Naive thymus-derived CD8-positive, alpha-beta T cell (primary cell): Measurements from ENCODE around the gene LIFR. TPM values are rescaled to one million over a fixed set of nuclear protein-coding genes. Genes with fewer than 3 reads are reported as not detected.
"Not testable (repeated sequence)": the region's sequence is repeated elsewhere in the genome, so short reads cannot be mapped to it uniquely, and the experiment has no call there.

ENCODE experiments used
- ATAC-seq, 2 donors: fragments of 150-1000 bp; cut with Tn5 transposase in 1 of 2; sonication (Bioruptor Pico), chemical (Tn5 transposase) in 1 of 2; 1 replicate in 1 of 2; 2 replicates in 1 of 2; pipeline ENCODE4 v1.10.0; 2021; ENCODE audit warnings: mild to moderate bottlenecking in 2 of 2, moderate library complexity in 2 of 2
- POLR2A ChIA-PET: fragments of 350-600 bp; sonication (Branson Sonifier 250); formaldehyde crosslinking; loops from one replicate; lab custom pipeline; 2021; ENCODE audit warnings: antibody characterized with exemption; lab: Charles Lee
- DNase-seq, 10 donors: peaks; one replicate each; pipeline versions ENCODE4 v3.0.0 to v3.0.0-alpha.2; 2020 to 2022
- H3K27ac Mint-ChIP-seq, 10 donors: one replicate each; pipeline ENCODE4 v1.8.0; 2020 to 2022; ENCODE audit warnings: mild to moderate bottlenecking in 10 of 10, mixed read lengths in 10 of 10, moderate library complexity in 4 of 10, inconsistent platforms in 1 of 10
- H3K27me3 Mint-ChIP-seq, 5 donors: one replicate each; pipeline ENCODE4 v1.8.0; 2021 to 2022; ENCODE audit warnings: mixed read lengths in 5 of 5
- H3K36me3 Mint-ChIP-seq, 3 donors: one replicate each; pipeline ENCODE4 v1.8.0; 2020 to 2022; ENCODE audit warnings: mixed read lengths in 3 of 3, mild to moderate bottlenecking in 2 of 3, inconsistent platforms in 1 of 3
- H3K4me1 Mint-ChIP-seq, 4 donors: one replicate each; pipeline ENCODE4 v1.8.0; 2021 to 2022; ENCODE audit warnings: mixed read lengths in 4 of 4
- H3K4me3 Mint-ChIP-seq, 10 donors: one replicate each; pipeline ENCODE4 v1.8.0; 2020 to 2022; ENCODE audit warnings: mild to moderate bottlenecking in 10 of 10, mixed read lengths in 10 of 10, moderate library complexity in 6 of 10, inconsistent platforms in 1 of 10
- H3K9me3 Mint-ChIP-seq, 9 donors: one replicate each; pipeline ENCODE4 v1.8.0; 2020 to 2022; ENCODE audit warnings: mixed read lengths in 9 of 9, mild to moderate bottlenecking in 3 of 9, inconsistent platforms in 1 of 9, moderate library complexity in 1 of 9
- polyA plus RNA-seq, 3 donors: library from polyadenylated mRNA; unstranded; fragments of 300-500 nt; fragmentation: Illumina TruSeq; gene quantifications; one replicate each; pipeline ENCODE4 v1.2.3, GENCODE V29; 2021
- total RNA-seq, 8 experiments: library from RNA in 2 of 8; stranded (reverse) in 2 of 8; gene quantifications; one replicate each; pipeline ENCODE4 v1.2.3 and lab custom pipeline; 2021 to 2026

LIFR gene
- total and polyA plus RNA-seq, 5 experiments from 2014 or later: not detected

- DNase-seq: no peak
- H3K27me3 Mint-ChIP-seq: peaks cover 10 to 42% (median 20%) of the 10 kb centered on the region in 5 donors
- no peaks in the 10 kb centered on the region for H3K4me1 Mint-ChIP-seq
- POLR2A ChIA-PET: no interaction called here
- no peaks in the 10 kb centered on the region for H3K36me3 Mint-ChIP-seq
- H3K27ac Mint-ChIP-seq: no peak overlapping the region
- H3K4me3 Mint-ChIP-seq: no peak overlapping the region
- ATAC-seq: no peak
- H3K9me3 Mint-ChIP-seq: peaks cover 0 to 5% (median 0%) of the 10 kb centered on the region in 9 donors
Observed at GRCh38 chr5:38519476-38519875, 37.0 kb downstream of the LIFR start.

GRCh38 chr5:38518341-38518740, 38.1 kb downstream of the LIFR start:
- H3K9me3 Mint-ChIP-seq: peaks cover 0 to 5% (median 0%) of the 10 kb centered on the region in 9 donors
- no peaks in the 10 kb centered on the region for H3K4me1 Mint-ChIP-seq
- no peak overlapping the region for H3K27ac Mint-ChIP-seq
- no peak overlapping the region for H3K4me3 Mint-ChIP-seq
- H3K27me3 Mint-ChIP-seq: peaks cover 6 to 42% (median 15%) of the 10 kb centered on the region in 5 donors
- POLR2A ChIA-PET: no interaction called here
- no peak for ATAC-seq
- no peak for DNase-seq
- H3K36me3 Mint-ChIP-seq: no peaks in the 10 kb centered on the region

GRCh38 chr5:38516649-38517048, 39.8 kb downstream of the LIFR start:
- H3K4me1 Mint-ChIP-seq, DNase-seq, H3K9me3 Mint-ChIP-seq, H3K4me3 Mint-ChIP-seq, POLR2A ChIA-PET, ATAC-seq, H3K36me3 Mint-ChIP-seq: not testable (repeated sequence)
- peaks cover 4 to 34% (median 12%) of the 10 kb centered on the region in 5 donors for H3K27me3 Mint-ChIP-seq
- H3K27ac Mint-ChIP-seq: peak overlapping the region in 1 of 10 donors; percentile 20

- H3K27ac Mint-ChIP-seq: no peak overlapping the region
- DNase-seq (no peak), ATAC-seq (no peak)
- H3K4me1 Mint-ChIP-seq: no peaks in the 10 kb centered on the region
- H3K36me3 Mint-ChIP-seq: no peaks in the 10 kb centered on the region
- peaks cover 0 to 31% (median 14%) of the 10 kb centered on the region in 5 donors for H3K27me3 Mint-ChIP-seq
- H3K4me3 Mint-ChIP-seq: no peak overlapping the region
- POLR2A ChIA-PET: no interaction called here
- H3K9me3 Mint-ChIP-seq: peaks cover 0 to 3% (median 0%) of the 10 kb centered on the region in 9 donors
Observed at GRCh38 chr5:38515646-38516045, 40.8 kb downstream of the LIFR start.

GRCh38 chr5:38515092-38515491, 41.4 kb downstream of the LIFR start:
- Mint-ChIP-seq H3K27me3 (peaks cover 0 to 31% (median 14%) of the 10 kb centered on the region in 5 donors), H3K4me1 (no peaks in the 10 kb centered on the region)
- no peak for ATAC-seq

GRCh38 chr5:38509185-38509584, 47.3 kb downstream of the LIFR start:
- Mint-ChIP-seq H3K4me1 (no peaks in the 10 kb centered on the region), H3K27ac (no peak overlapping the region), H3K9me3 (no peaks in the 10 kb centered on the region), H3K27me3 (peaks cover 5 to 40% (median 16%) of the 10 kb centered on the region in 5 donors), H3K4me3 (no peak overlapping the region), H3K36me3 (no peaks in the 10 kb centered on the region)
- ATAC-seq (no peak), DNase-seq (no peak)
- POLR2A ChIA-PET: no interaction called here

More at GRCh38 chr5:38515092-38515491, 41.4 kb downstream of the LIFR start:
- POLR2A ChIA-PET: no interaction called here
- no peak overlapping the region for H3K27ac Mint-ChIP-seq
- H3K9me3 Mint-ChIP-seq: peaks cover 0 to 3% (median 0%) of the 10 kb centered on the region in 9 donors
- no peak for DNase-seq
- H3K4me3 Mint-ChIP-seq: no peak overlapping the region
- no peaks in the 10 kb centered on the region for H3K36me3 Mint-ChIP-seq

GRCh38 chr5:38506302-38506701, 50.1 kb downstream of the LIFR start:
- Mint-ChIP-seq H3K27ac (no peak overlapping the region), H3K27me3 (peaks cover 4 to 26% (median 10%) of the 10 kb centered on the region in 5 donors), H3K9me3 (no peaks in the 10 kb centered on the region), H3K4me3 (no peak overlapping the region), H3K4me1 (no peaks in the 10 kb centered on the region), H3K36me3 (no peaks in the 10 kb centered on the region)
- DNase-seq (no peak), ATAC-seq (no peak)
- POLR2A ChIA-PET: no interaction called here

- Mint-ChIP-seq H3K4me1 (no peaks in the 10 kb centered on the region), H3K27me3 (peaks cover 3 to 19% (median 9%) of the 10 kb centered on the region in 5 donors)
- POLR2A ChIA-PET: no interaction called here
Observed at GRCh38 chr5:38500573-38501260, 55.7 kb downstream of the LIFR start.

GRCh38 chr5:38497946-38498345, 58.5 kb downstream of the LIFR start:
- POLR2A ChIA-PET: no interaction called here
- Mint-ChIP-seq H3K27ac (no peak overlapping the region), H3K4me3 (no peak overlapping the region), H3K4me1 (no peaks in the 10 kb centered on the region), H3K27me3 (peaks cover 4 to 14% (median 13%) of the 10 kb centered on the region in 5 donors), H3K36me3 (no peaks in the 10 kb centered on the region), H3K9me3 (no peaks in the 10 kb centered on the region)
- DNase-seq (no peak), ATAC-seq (no peak)

More at GRCh38 chr5:38500573-38501260, 55.7 kb downstream of the LIFR start:
- H3K4me3 Mint-ChIP-seq: no peak overlapping the region
- H3K9me3 Mint-ChIP-seq: no peaks in the 10 kb centered on the region
- H3K36me3 Mint-ChIP-seq: no peaks in the 10 kb centered on the region
- no peak for DNase-seq
- no peak overlapping the region for H3K27ac Mint-ChIP-seq
- ATAC-seq: no peak

- Mint-ChIP-seq H3K4me3 (no peak overlapping the region), H3K27ac (no peak overlapping the region), H3K4me1 (no peaks in the 10 kb centered on the region), H3K27me3 (peaks cover 11 to 25% (median 21%) of the 10 kb centered on the region in 5 donors), H3K36me3 (no peaks in the 10 kb centered on the region), H3K9me3 (no peaks in the 10 kb centered on the region)
- ATAC-seq: no peak
- POLR2A ChIA-PET: no interaction called here
- DNase-seq: no peak
Observed at GRCh38 chr5:38494763-38495162, 61.7 kb downstream of the LIFR start.

- Mint-ChIP-seq H3K9me3 (no peaks in the 10 kb centered on the region), H3K36me3 (no peaks in the 10 kb centered on the region), H3K27me3 (peaks cover 11 to 25% (median 20%) of the 10 kb centered on the region in 5 donors), H3K4me3 (no peak overlapping the region), H3K4me1 (no peaks in the 10 kb centered on the region), H3K27ac (no peak overlapping the region)
- DNase-seq (no peak), ATAC-seq (no peak)
- POLR2A ChIA-PET: no interaction called here
Observed at GRCh38 chr5:38494175-38494574, 62.3 kb downstream of the LIFR start.

GRCh38 chr5:38483805-38484398, 72.5 kb downstream of the LIFR start:
- Mint-ChIP-seq H3K27ac (peak overlapping the region in 1 of 10 donors; percentile 9), H3K4me3 (no peak overlapping the region), H3K36me3 (no peaks in the 10 kb centered on the region), H3K9me3 (no peaks in the 10 kb centered on the region), H3K4me1 (no peaks in the 10 kb centered on the region), H3K27me3 (peaks cover 24 to 69% (median 35%) of the 10 kb centered on the region in 5 donors)
- POLR2A ChIA-PET: no interaction called here
- ATAC-seq (no peak), DNase-seq (no peak)

GRCh38 chr5:38479315-38479904, 77.0 kb downstream of the LIFR start:
- H3K4me1 Mint-ChIP-seq: no peaks in the 10 kb centered on the region

More at GRCh38 chr5:38479315-38479904, 77.0 kb downstream of the LIFR start:
- H3K27ac Mint-ChIP-seq: peak overlapping the region in 1 of 10 donors; percentile 41
- POLR2A ChIA-PET: no interaction called here
- H3K9me3 Mint-ChIP-seq: no peaks in the 10 kb centered on the region
- H3K27me3 Mint-ChIP-seq: peaks cover 18 to 71% (median 26%) of the 10 kb centered on the region in 5 donors
- H3K36me3 Mint-ChIP-seq: no peaks in the 10 kb centered on the region
- no peak for DNase-seq
- H3K4me3 Mint-ChIP-seq: no peak overlapping the region
- ATAC-seq: no peak
